Cardiac septum (tissue), 1 donor: ENCODE measurements around the gene SH3YL1. TPM values are rescaled to one million over a fixed set of nuclear protein-coding genes. Genes with fewer than 3 reads are reported as not detected.

Source experiments
- DNase-seq: peaks from one replicate; pipeline ENCODE4 v3.0.0-alpha.2; 2020; ENCODE audit warnings: low spot score
- intact Hi-C: fragments of 100-400 bp; cut with DNase I; formaldehyde crosslinking; loops from one replicate; pipeline ENCODE4 v1.14.0; 2022
- total RNA-seq: library from RNA; stranded (reverse); fragmentation: NEBNext Ultra II Directional; extraction: Animal tissue kit (Norgen Biotek cat#: 25700); gene quantifications from one replicate; pipeline ENCODE4 v1.2.1, GENCODE V29; 2021
- donor health status: DM: no; HTN: no; CAD: no.

SH3YL1 gene
- total RNA-seq, 1 donor from 2014 or later = 12.9 TPM

DNA sequence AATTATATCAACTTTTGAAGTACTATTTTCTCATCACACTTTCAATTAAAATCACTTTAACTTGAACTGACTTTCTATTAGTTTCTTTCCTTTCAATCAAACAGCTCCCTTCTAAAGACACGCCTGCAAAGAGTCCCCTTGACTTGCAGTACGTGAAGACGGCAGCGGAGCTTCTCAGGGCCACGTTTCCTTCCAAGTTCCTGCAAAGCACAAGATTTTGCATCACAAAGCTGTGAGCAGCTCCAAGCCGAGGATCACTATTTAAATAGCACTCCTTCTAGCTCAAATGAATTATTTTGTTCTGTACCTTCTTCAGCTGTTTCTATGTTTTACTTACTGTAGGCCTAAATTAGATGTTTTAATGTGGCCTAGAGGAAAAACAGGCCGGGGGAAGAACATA, 30.8 kb downstream of the SH3YL1 start:
- DNase-seq = no peak
- intact Hi-C loops = no loop called here

DNA sequence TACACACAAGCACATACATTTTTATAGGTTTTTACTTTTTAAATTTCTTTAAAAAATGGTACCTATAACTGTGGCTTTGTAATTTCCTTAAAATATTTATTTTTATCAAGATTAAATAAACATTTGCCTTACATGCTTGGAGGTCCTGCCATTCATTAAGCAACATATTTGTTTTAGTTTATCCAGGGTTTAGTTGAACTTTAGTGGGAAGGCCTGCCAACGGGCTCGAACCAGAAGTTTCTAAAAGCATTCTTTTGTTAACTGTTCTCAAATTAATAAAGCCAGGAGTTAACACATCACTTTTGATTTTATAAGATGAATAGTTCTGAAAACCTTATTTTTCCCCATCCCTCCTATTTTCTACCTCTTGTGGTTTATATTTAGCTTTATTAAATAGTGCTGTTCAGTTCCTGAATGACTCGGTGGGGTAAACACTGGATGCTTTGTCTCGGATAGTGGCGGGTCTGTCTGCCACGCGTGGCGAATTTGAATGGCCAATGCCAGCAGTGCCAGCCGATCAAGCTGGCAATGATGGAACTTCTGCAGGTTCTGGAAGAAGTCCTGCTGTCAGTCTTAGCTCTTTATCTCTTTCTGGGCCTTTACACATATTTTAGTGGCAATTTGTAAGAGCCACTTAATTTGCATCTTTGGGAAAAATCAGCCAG, 32.2 kb downstream of the SH3YL1 start:
- no peak for DNase-seq
- intact Hi-C loops = no loop called here

DNA sequence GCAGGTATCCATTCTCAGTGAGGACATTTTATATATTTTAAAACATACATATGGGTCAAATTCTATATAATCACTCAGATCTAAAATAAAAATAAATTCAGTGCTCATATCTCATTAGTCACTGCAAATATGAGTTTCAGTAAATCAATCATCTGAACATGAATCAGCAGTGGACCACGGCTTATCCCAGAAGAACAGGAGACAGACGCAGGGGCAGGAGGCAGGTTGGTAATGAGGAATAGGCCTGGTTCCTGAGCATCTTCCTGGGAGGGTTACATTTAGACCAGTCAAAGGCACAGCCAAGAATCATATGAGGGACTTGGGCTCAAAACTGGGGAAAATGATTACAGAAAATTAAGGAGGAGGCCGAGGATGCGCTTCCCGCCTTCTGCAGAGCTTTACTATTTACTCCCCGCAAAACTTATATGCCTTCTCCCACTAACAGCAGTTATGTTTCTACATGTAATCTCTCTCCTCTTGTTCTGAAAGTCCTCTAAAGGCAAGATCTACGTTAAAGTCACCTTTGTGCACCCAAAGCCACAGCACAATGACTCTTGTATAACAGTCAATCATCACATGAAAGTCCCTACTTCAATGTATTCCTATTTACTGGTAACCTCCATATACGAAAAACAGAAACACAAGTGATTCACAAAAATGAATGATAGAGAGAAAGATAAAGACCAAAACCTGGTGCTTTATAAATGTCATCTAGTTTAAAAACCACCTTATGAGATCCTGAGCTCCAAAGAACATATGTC, 35.1 kb downstream of the SH3YL1 start:
- intact Hi-C loops = no loop called here
- no peak for DNase-seq

DNA sequence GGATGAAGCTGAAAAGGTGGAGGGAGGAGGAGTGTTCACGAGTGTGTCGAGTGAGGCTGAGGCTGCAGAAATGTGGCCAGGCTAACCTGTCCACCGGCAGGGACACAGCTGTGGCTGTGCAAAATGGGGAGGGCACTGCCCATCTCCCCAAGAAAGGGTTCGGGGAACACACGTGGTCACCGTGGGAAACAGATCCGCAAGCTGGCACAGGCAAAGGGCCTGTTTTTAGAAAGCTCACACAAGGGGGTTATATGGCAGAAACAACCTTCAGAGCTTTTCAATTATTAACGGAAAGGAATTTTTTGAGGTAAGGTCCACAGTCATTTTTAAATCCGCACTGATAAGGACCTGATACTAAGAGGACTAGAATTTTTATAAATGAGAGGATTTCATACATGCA, 35.7 kb downstream of the SH3YL1 start:
- intact Hi-C loops = no loop called here
- no peak for DNase-seq

GRCh38 chr2:223971-224760, 39.7 kb downstream of the SH3YL1 start:
- no peak for DNase-seq
- intact Hi-C loops = no loop called here

GRCh38 chr2:223451-223850, 40.4 kb downstream of the SH3YL1 start:
- no peak for DNase-seq
- intact Hi-C loops = no loop called here

DNA sequence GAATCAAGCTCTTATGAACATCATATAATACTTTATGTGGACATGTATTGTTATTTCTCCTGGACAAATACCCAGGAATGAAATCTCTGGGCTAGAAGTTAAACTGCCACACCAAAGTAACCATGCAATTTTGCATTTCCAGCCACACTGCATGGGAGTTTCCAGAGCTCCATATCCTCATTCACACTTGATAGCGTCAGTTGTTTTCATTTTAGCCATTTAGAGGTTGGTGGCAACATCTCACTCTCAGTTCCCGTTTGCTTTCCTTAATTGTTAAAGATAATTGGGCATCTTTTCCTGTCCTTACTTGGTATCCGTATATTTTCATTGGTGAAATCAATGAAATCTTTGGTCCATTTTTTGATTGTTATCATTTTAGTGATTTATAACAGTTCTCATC, 47.8 kb downstream of the SH3YL1 start:
- intact Hi-C loops = no loop called here
- DNase-seq = no peak

GRCh38 chr2:213932-214693, 49.7 kb downstream of the SH3YL1 start:
- DNase-seq = no peak
- intact Hi-C loops = no loop called here

- DNase-seq = no peak
- intact Hi-C loops = no loop called here
Measured at GRCh38 chr2:211486-212184, 52.2 kb downstream of the SH3YL1 start.

GRCh38 chr2:210660-211059, 53.2 kb downstream of the SH3YL1 start:
- intact Hi-C loops = no loop called here
- DNase-seq = no peak

DNA sequence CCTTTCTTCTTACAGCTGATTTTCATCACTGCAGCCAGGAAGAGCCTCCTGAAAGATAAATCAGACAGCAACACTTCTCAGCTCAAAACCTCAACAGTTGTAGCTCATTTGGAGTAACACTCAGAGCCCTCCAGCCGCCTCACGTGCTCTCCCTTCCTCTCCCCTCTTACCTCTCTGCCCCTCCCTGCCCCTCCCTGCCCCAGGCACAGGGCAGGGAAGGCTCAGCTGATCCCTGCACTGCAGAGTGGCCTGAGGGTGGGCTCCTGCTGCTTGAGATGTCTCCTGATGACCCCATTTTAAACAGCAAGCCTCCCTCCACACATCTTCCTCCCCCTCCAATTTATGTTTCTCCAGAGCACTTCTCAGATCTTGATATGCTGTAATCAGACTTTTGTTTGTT, 54.4 kb downstream of the SH3YL1 start:
- no peak for DNase-seq
- intact Hi-C loops = no loop called here

DNA sequence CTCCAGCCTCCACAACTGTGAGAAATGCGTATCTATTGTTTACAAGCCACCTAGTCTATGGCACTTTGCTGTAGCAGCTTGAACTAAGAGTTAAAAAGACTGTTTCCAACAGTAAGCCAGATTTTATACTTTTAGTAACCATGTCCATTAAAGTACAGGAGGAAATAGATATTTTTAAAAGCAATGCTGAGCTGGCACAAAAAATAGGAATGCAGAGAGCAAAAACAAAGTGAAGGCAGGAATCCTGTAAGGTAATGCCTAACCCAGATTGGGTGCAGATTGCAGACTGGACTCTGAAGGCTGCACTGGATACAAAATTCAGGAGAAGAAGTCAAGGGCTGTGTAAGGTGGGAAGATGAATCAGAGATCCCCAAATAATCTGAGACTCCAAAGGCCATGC, 55.5 kb downstream of the SH3YL1 start:
- no peak for DNase-seq
- intact Hi-C loops = no loop called here

- intact Hi-C loops = no loop called here
- DNase-seq = no peak
Measured at GRCh38 chr2:203984-204383, 59.8 kb downstream of the SH3YL1 start.

- no peak for DNase-seq
- intact Hi-C loops = no loop called here
Measured at GRCh38 chr2:203401-203800, 60.4 kb downstream of the SH3YL1 start.

DNA sequence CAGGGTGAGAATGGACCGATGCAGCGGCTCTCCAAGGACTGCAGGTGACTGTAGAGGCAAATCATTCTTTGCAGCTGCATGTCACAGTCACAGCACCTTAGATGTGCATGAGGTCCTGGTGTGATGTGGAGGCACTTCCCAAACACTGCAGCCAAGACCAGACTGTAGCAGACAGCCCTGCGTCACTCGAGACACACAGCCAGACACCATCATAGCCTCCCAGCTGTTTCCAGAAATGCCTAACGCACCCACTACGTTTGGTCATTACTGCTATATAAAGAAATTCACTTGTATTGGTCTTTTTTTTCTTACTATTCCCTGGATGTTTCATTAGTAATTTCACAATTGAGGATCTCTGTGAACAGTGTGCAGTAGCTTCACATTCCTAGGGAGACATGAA, 60.9 kb downstream of the SH3YL1 start:
- intact Hi-C loops = no loop called here
- no peak for DNase-seq

- DNase-seq = no peak
- intact Hi-C loops = no loop called here
Measured at GRCh38 chr2:201648-202433, 62.0 kb downstream of the SH3YL1 start.

- no peak for DNase-seq
- intact Hi-C loops = no loop called here
Measured at GRCh38 chr2:199041-199966, 64.5 kb downstream of the SH3YL1 start.

GRCh38 chr2:196406-196805, 67.4 kb downstream of the SH3YL1 start:
- DNase-seq = no peak
- intact Hi-C loops = no loop called here
